Heart right ventricle (tissue), 16 donors: ENCODE measurements around the gene OSBPL1A. TPM values are rescaled to one million over a fixed set of nuclear protein-coding genes. Genes with fewer than 3 reads are reported as not detected.

Source experiments
- ATAC-seq, 8 donors: fragments of 200-7000 bp; cut with Tn5 transposase; one replicate each; pipeline ENCODE4 v1.9.1; 2020; ENCODE audit warnings: mild to moderate bottlenecking in 8 of 8, moderate library complexity in 8 of 8, moderate number of reproducible peaks in 1 of 8
- DNase-seq, 2 donors: peaks; one replicate each; pipeline ENCODE4 v3.0.0-alpha.2; 2020
- H3K27ac ChIP-seq, 10 donors: fragments of 200-600 bp; sonication (generic) in 2 of 10; one replicate each; pipeline versions ENCODE4 v1.5.0 to v1.8.0; 2020 to 2022; ENCODE audit warnings: mild to moderate bottlenecking in 3 of 10
- H3K27me3 ChIP-seq, 7 donors: fragments of 200-600 bp; one replicate each; pipeline ENCODE4 v1.8.0; 2021 to 2022; ENCODE audit warnings: mild to moderate bottlenecking in 2 of 7
- H3K36me3 ChIP-seq, 9 donors: fragments of 200-600 bp; sonication (generic) in 1 of 9; one replicate each; pipeline versions ENCODE4 v1.5.0 to v1.8.0; 2020 to 2022; ENCODE audit warnings: mild to moderate bottlenecking in 2 of 9
- H3K4me1 ChIP-seq, 9 donors: fragments of 200-600 bp; sonication (generic) in 1 of 9; one replicate each; pipeline versions ENCODE4 v1.5.0 to v1.8.0; 2020 to 2022; ENCODE audit warnings: mild to moderate bottlenecking in 4 of 9
- H3K4me3 ChIP-seq, 10 donors: fragments of 200-600 bp; sonication (generic) in 2 of 10; one replicate each; pipeline versions ENCODE4 v1.5.0 to v1.8.0; 2020 to 2022; ENCODE audit warnings: mild to moderate bottlenecking in 7 of 10, moderate library complexity in 2 of 10
- H3K9me3 ChIP-seq, 11 donors: fragments of 200-600 bp in 10 of 11; sonication (generic) in 2 of 11; one replicate each; pipeline versions ENCODE4 v1.5.0 to v1.8.0; 2013 to 2022; ENCODE audit warnings: mild to moderate bottlenecking in 2 of 11, control low read depth in 1 of 11, moderate library complexity in 1 of 11
- WGBS, 2 donors: extraction: QIAGEN DNeasy Blood & Tissue Kit; methylation state at CpG; one replicate each; pipeline ENCODE4 v1.1.7; 2013; ENCODE audit warnings: inconsistent platforms in 1 of 2; 5-methylcytosine and 5-hydroxymethylcytosine counted together
- intact Hi-C, 10 donors: fragments of 100-400 bp; cut with DNase I; formaldehyde crosslinking; loops; one replicate each; pipeline versions ENCODE4 v1.11.1 to v1.14.2; 2022
- polyA plus RNA-seq, 2 donors: library from polyadenylated mRNA; stranded (reverse); fragments of 200-250 nt; gene quantifications; one replicate each; pipeline ENCODE4 v1.2.3, GENCODE V29; 2013
- total RNA-seq, 10 donors: library from RNA; stranded (reverse); fragmentation: NEBNext Ultra II Directional in 3 of 10; extraction: Animal tissue kit (Norgen Biotek cat#: 25700) in 3 of 10; gene quantifications; one replicate each; pipeline versions ENCODE4 v1.2.1 to v1.2.4, GENCODE V29; 2021 to 2023
- TF ChIP-seq, protein P1 (sequence below), 9 donors: fragments of 200-600 bp; sonication (generic) in 2 of 9; IDR thresholded peaks; one replicate each; pipeline versions ENCODE4 v1.5.0 to v1.8.0; 2021 to 2022; ENCODE audit warnings: antibody characterized with exemption in 9 of 9, mild to moderate bottlenecking in 5 of 9, moderate library complexity in 1 of 9
- donor health status: Arrhythmogenic right ventricular cardiomyopathy.
- donor health status: ischemic (EF 13 %, LVEDD 7.1; RV severe dilation, severe dysfunction).
- donor health status: healthy with polysubstance abuse.
- donor health status: DM: no; HTN: yes; CAD: no.
- donor health status: DM: no; HTN: no; CAD: no.
- donor health status: ischemic (EF 25% LVEDD 6.9; RV normal size, moderate dysfunction).
- donor health status: ischemic (EF 25% LVEDD 5.7; RV mildly dilated, moderate dysfunction).
- donor health status: healthy.
- donor health status: DM: yes; HTN: yes; CAD: no.
- donor health status: Ischemic cardiomyopathy.
- donor health status: ischemic (EF 35%, LVEDD 5.7; RV mildly dilated, moderate dysfunction).
- donor health status: nonischemic (EF 11% LVEDD 7.7; RV severe dilation, severe dysfunction).
- donor health status: DM: yes; HTN: yes; CAD: no.
- donor health status: PGD.
- donor health status: ischemic (EF 29% LVEDD 5.4; RV normal size, mild dysfunction).
- donor health status: nonischemic (EF 23%, LVEDD 6.1; RV moderate dilation, normal function).

Gene OSBPL1A
- total and polyA plus RNA-seq, 12 donors: 26.5 to 85.6 (median 61.0) TPM

DNA sequence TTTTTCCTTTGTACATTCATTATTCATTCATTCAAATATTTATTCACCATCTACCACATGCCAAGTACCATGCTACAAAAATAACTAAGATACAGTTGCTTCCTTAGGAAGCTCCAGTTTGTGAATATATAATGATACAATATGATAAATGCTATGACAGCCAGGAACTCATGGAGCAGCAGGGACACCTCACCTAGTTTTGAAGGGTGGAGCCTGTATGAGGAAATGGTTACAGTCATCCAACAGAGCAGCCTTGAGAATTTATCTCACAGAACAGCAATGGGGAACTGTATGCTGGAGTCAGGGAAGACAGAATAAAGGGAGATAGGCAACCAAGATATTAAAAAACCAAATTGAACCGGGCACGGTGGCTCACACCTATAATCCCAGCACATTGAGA is 124.0 kb downstream of the OSBPL1A start:
- H3K27ac ChIP-seq: peak overlapping the region in 1 of 10 donors; percentile 96
- 94 to 100% methylated on average over 2 of the region's 2 CpGs for WGBS, 2 donors
- H3K4me1 ChIP-seq: peaks cover 0 to 57% (median 38%) of the 10 kb centered on the region in 9 donors
- peaks cover 0 to 4% (median 0%) of the 10 kb centered on the region in 7 donors for H3K27me3 ChIP-seq
- intact Hi-C loops: loop anchor here in 7 of 10 donors (2.0 to 10.0 kb wide), 7 partner anchors 41 to 97 kb away; no protein-coding TSS in a partner anchor
- no peak overlapping the region for H3K4me3 ChIP-seq
- H3K9me3 ChIP-seq: no peaks in the 10 kb centered on the region
- TF ChIP-seq, protein P1, sequence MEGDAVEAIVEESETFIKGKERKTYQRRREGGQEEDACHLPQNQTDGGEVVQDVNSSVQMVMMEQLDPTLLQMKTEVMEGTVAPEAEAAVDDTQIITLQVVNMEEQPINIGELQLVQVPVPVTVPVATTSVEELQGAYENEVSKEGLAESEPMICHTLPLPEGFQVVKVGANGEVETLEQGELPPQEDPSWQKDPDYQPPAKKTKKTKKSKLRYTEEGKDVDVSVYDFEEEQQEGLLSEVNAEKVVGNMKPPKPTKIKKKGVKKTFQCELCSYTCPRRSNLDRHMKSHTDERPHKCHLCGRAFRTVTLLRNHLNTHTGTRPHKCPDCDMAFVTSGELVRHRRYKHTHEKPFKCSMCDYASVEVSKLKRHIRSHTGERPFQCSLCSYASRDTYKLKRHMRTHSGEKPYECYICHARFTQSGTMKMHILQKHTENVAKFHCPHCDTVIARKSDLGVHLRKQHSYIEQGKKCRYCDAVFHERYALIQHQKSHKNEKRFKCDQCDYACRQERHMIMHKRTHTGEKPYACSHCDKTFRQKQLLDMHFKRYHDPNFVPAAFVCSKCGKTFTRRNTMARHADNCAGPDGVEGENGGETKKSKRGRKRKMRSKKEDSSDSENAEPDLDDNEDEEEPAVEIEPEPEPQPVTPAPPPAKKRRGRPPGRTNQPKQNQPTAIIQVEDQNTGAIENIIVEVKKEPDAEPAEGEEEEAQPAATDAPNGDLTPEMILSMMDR (IDR thresholded peaks at IDR 0.05): no peak
- no peaks in the 10 kb centered on the region for H3K36me3 ChIP-seq
- no peak for DNase-seq
- ATAC-seq: no peak

- TF ChIP-seq, protein P1 (IDR thresholded peaks at IDR 0.05): no peak
- Histone ChIP-seq H3K4me3 (peak overlapping the region; percentile 3 to 94 (median 84)), H3K36me3 (no peaks in the 10 kb centered on the region), H3K27me3 (peaks cover 0 to 4% (median 0%) of the 10 kb centered on the region in 7 donors), H3K4me1 (peaks cover 0 to 61% (median 38%) of the 10 kb centered on the region in 9 donors), H3K27ac (peak overlapping the region; percentile 89 to 97 (median 94)), H3K9me3 (peaks cover 0 to 10% (median 0%) of the 10 kb centered on the region in 11 donors)
- ATAC-seq (no peak), DNase-seq (no peak)
- 1% methylated on average over 9 of the region's 9 CpGs for WGBS, 2 donors
- intact Hi-C loops: loop anchor here in 7 of 10 donors (2.0 to 10.0 kb wide), 7 partner anchors 40 to 95 kb away; no protein-coding TSS in a partner anchor
Observed at GRCh38 chr18:24272229-24272525, 125.4 kb downstream of the OSBPL1A start.

DNA sequence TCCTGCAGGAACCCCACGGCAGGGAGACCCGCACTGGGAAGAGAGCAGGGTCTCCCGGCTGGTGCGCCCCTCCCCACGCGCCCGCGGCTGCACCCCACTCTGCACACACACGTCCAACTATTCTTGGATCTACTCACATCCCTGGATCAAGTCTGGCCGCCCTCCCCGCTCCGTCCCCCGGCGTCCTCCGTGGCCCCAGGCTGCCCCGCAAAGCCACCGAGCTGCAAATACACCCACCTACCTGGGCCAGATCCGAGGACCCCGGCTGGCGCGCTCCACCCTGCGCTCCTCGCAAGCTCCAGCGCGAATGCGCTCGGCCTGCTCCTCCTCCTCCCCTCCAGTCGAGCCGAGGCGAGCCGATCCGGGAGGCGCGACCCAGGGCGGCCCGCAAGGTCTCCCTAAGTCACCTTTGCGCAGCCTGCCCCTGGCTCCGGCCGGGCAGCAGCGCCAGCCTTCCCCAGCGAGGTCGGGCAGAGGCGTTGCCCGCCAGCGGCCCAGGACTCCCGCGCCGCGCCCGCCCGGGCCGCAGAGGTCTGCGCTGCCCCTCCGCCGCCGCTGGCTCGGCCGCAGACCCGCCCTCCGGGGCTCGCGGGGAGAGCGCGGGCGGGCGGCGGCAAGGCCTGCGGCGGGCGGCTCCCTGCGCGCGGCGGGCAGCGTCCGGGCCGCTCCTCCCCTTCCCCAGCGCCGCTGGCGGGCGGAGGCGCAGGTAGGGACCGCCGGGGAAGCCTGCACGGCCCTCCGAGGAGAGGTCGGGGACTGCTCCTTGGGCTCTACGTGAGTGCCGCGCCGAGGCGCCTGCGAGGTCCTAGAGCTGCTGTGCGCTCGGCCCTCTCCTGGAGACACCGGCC is 126.0 kb downstream of the OSBPL1A start:
- intact Hi-C loops: loop anchor here in 9 of 10 donors (2.0 to 10.0 kb wide), 7 partner anchors 39 to 95 kb away; no protein-coding TSS in a partner anchor
- H3K27me3 ChIP-seq: peaks cover 0 to 4% (median 0%) of the 10 kb centered on the region in 7 donors

GRCh38 chr18:24270937-24271380 is 126.7 kb downstream of the OSBPL1A start:
- H3K4me1 ChIP-seq: peaks cover 0 to 59% (median 41%) of the 10 kb centered on the region in 9 donors

More for the DNA sequence above, 126.0 kb downstream of the OSBPL1A start:
- Histone ChIP-seq H3K4me3 (peak overlapping the region; percentile 76 to 94 (median 84)), H3K27ac (peak overlapping the region; percentile 89 to 97 (median 94)), H3K36me3 (no peaks in the 10 kb centered on the region), H3K9me3 (peaks cover 0 to 16% (median 0%) of the 10 kb centered on the region in 11 donors), H3K4me1 (peaks cover 0 to 59% (median 38%) of the 10 kb centered on the region in 9 donors)
- TF ChIP-seq, protein P1 (IDR thresholded peaks at IDR 0.05): peak in 6 of 9 donors; percentile 11 to 49 (median 31)
- ATAC-seq: peak; percentile 84 to 92 (median 88)
- WGBS, 2 donors: 0% methylated on average over 85 to 96 of the region's 96 CpGs
- DNase-seq: peak; percentile 71 to 79

More at GRCh38 chr18:24270937-24271380, 126.7 kb downstream of the OSBPL1A start:
- H3K4me3 ChIP-seq: peak overlapping the region; percentile 76 to 94 (median 84)
- H3K27ac ChIP-seq: peak overlapping the region; percentile 89 to 97 (median 94)
- peak in 7 of 8 donors; percentile 24 to 62 (median 43) for ATAC-seq
- H3K36me3 ChIP-seq: no peaks in the 10 kb centered on the region
- intact Hi-C loops: loop anchor here in 9 of 10 donors (2.0 to 10.0 kb wide), 7 partner anchors 39 to 94 kb away; no protein-coding TSS in a partner anchor
- peaks cover 0 to 17% (median 0%) of the 10 kb centered on the region in 11 donors for H3K9me3 ChIP-seq
- WGBS, 2 donors: 2 to 10% methylated on average over 9 of the region's 9 CpGs
- no peak for DNase-seq
- TF ChIP-seq, protein P1 (IDR thresholded peaks at IDR 0.05): no peak
- peaks cover 0 to 4% (median 0%) of the 10 kb centered on the region in 7 donors for H3K27me3 ChIP-seq
